Stimulated activated CD8-positive, alpha-beta memory T cell treated with anti-CD3 and anti-CD28 coated beads, Interleukin-15, amount 100 ng/mL, for 4 hours (primary cell): Measurements from ENCODE around the gene CNTLN.
"Not testable (repeated sequence)": the region's sequence is repeated elsewhere in the genome, so short reads cannot be mapped to it uniquely, and the experiment has no call there.

Experiments
- DNase-seq, 2 donors: peaks; one replicate each; pipeline ENCODE4 v3.0.0-alpha.2; 2020; ENCODE audit warnings: low read depth in 2 of 2

Gene CNTLN

GRCh38 chr9:17318821-17319320 is 184.0 kb downstream of the CNTLN start:
- no peak for DNase-seq

GRCh38 chr9:17319864-17320263 is 185.0 kb downstream of the CNTLN start:
- no peak for DNase-seq

GRCh38 chr9:17322882-17323864 is 188.3 kb downstream of the CNTLN start:
- no peak for DNase-seq

GRCh38 chr9:17328331-17328730 is 193.5 kb downstream of the CNTLN start:
- DNase-seq = no peak

GRCh38 chr9:17330097-17330496 is 195.3 kb downstream of the CNTLN start:
- no peak for DNase-seq

- no peak for DNase-seq
These were observed 197.3 kb downstream of the CNTLN start for GRCh38 chr9:17332115-17332514.

GRCh38 chr9:17339156-17339555 is 204.3 kb downstream of the CNTLN start:
- DNase-seq = no peak

GRCh38 chr9:17342696-17343095 is 207.9 kb downstream of the CNTLN start:
- DNase-seq = no peak

- DNase-seq = no peak
These were observed 215.0 kb downstream of the CNTLN start for GRCh38 chr9:17349831-17350230.

GRCh38 chr9:17354006-17354405 is 219.2 kb downstream of the CNTLN start:
- not testable (repeated sequence) for DNase-seq

- no peak for DNase-seq
These were observed 226.5 kb downstream of the CNTLN start for GRCh38 chr9:17361378-17361777.

GRCh38 chr9:17367035-17367434 is 232.2 kb downstream of the CNTLN start:
- no peak for DNase-seq

GRCh38 chr9:17380126-17380861 is 245.5 kb downstream of the CNTLN start:
- no peak for DNase-seq

GRCh38 chr9:17387565-17387964 is 252.7 kb downstream of the CNTLN start:
- DNase-seq = no peak

GRCh38 chr9:17389026-17389425 is 254.2 kb downstream of the CNTLN start:
- DNase-seq = no peak

- DNase-seq = no peak
These were observed 260.2 kb downstream of the CNTLN start for GRCh38 chr9:17394881-17395510.

- not testable (repeated sequence) for DNase-seq
These were observed 262.4 kb downstream of the CNTLN start for GRCh38 chr9:17397166-17397728.

- no peak for DNase-seq
These were observed 263.5 kb downstream of the CNTLN start for GRCh38 chr9:17398350-17398749.

GRCh38 chr9:17401858-17402257 is 267.0 kb downstream of the CNTLN start:
- no peak for DNase-seq

- no peak for DNase-seq
These were observed 267.5 kb downstream of the CNTLN start for GRCh38 chr9:17402309-17402708.

- no peak for DNase-seq
These were observed 268.7 kb downstream of the CNTLN start for GRCh38 chr9:17403539-17403938.

- no peak for DNase-seq
These were observed 280.1 kb downstream of the CNTLN start for GRCh38 chr9:17414986-17415385.
